Measurements from ENCODE around the gene ZNF398.

The ZNF398 gene

GRCh38 chr7:149229526-149229925, 82.3 kb downstream of the ZNF398 start:
- DNase-seq = no peak

- no peak for DNase-seq
Observed at GRCh38 chr7:149232362-149232761, 85.1 kb downstream of the ZNF398 start.
